D341Med (cell line): ENCODE data around the gene FOXO1.

Source experiments
- DNase-seq: peaks from one replicate; pipeline ENCODE4 v3.0.0; 2012; ENCODE audit warnings: low spot score

The FOXO1 gene

DNA sequence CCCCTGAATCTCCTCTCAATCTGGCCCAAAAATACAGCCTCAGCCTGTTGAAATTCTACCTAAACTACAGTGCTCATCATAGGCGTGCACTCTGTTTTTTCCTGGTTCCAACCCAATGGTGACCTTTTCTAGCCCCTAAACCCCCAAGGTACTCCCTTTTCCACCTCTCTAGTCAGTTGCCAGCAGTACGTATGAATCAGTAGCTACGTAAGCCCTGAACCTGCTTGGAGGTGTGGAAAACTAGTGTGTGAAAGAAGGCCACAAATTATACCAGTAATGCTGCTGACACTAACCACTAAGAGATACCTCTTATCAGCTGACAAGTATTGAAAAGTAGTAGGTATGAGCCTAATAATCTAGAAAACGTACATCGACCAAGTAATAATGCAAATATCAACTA, 60.9 kb downstream of the FOXO1 start:
- no peak for DNase-seq

DNA sequence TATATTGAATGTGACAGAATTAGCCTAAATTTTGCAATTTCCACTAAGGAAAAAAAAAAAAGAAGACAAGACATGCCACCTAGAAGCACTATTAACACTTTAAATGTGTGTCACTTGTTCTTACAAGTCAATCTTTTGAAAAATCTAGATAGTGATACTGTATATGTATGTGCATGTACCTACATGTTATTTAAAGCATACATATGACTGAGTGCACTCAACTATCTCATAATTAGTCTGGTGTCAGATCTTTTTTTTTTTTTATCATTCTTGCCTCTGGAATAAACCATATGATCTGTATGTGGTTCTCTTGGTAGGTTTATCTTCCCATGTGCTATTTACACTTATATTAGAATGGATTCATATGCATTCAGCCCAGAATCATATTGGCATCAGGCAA, 62.3 kb downstream of the FOXO1 start:
- DNase-seq = no peak

DNA sequence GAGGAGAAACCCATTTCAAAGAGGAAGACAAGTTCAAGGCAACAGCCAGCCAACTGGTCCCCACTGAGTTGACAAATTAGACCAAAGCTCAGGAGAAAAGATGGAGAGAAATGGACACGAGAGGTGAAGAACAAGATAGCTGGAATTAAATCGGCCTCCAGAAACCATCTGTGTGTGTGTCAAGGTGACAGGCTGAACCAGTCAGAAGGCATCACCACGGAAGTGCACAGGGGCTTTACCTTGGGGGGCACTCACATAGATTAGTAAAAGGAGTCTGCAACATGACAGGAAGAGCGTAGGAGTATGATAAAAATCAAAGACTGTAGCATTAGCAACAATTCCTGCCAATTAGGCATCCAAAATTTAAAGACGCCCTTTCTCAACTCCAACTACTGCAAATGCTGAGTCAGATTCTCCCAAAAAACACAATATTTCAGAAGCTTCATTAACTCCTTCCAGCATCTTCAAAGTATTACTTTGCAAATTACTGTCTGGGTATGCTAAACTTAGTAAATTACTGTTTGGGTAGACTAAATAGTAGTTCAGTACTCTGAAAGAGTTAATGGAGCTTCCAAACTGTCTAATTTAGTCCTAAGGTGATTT, 66.2 kb downstream of the FOXO1 start:
- DNase-seq = no peak

DNA sequence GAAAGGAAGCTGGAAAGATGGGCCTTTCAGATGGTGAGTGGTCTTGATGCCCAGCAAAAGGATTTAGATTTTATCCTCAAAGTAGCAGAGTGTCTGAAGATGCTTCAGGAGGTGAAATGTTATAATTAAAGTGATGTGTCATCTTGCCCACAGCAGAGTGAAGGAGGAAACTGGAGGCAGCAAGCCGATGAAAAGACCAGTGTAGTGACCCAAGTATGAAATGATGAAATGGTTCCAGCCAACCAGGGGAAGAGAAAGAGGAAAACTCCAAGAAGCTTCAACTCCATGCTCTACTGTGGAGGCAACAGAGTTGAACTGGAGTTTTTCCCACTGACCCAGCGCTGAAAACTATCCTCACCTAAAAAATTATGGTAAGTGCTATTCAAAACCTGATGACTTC, 66.7 kb downstream of the FOXO1 start:
- no peak for DNase-seq

DNA sequence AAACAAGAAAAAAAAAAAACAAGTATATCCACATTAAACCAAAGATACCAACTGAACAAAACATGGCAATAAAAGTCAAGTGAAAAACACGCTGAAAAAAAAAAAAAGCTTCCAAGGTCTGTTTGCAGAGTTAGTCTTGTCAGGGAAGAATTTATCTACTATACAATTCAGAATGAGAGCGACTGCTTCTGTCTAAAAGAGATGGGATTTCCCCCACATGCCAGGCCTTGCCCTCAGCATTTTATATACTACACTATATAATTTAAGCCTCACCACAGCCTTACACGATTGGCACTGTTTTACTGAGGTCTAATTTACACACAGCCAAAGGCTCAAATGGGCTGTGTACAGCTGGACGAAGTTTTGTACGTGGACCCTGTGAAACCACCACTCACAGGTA, 67.3 kb downstream of the FOXO1 start:
- no peak for DNase-seq

DNA sequence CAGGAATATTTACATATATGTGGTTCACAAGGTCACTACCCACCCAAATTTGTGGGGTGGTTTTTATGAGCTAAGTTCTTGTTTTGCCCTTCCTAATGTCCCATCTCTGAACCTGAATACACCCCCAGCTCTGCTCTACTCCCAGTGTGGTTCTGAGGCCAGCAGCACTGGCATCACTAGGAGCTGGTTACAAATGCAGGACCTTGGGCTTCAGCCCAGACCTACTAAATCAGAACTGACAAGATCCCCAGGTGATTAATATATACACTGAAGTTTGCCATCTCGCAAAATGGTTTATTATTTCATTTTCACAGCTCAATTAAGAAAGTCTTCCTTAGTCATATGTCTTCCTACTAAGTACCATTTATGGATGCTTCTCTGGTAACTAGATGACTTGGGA, 67.9 kb downstream of the FOXO1 start:
- no peak for DNase-seq

DNA sequence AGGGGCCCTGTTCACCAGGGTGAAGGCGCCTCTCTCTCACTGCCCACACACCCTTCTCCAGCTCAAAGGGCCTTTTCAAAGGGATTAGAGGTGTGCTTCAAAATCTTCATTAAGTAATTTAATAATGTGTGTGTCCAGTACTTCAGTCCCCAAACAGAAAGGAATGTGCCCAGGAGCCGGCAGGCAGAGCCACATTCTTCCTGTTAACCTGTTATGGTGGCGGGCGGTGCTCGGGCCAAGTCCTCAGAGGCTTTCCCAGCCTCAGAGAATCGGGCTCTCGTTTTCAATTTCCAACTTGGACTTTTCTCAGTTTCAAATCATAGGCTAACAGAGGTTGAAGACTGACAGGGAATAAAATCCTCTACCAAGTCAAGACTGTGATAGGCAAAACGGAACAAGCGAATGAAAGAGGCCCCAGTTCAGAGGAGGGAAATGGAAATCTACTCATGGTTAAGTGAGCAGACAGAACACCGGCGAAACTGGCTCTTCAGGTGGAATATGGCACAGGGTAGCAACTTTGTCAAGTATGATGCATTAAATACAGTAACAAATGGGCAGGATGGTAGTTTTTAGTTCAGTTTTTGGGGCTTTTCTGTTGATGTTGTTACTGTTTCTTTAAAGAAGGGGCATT, 68.6 kb downstream of the FOXO1 start:
- no peak for DNase-seq

DNA sequence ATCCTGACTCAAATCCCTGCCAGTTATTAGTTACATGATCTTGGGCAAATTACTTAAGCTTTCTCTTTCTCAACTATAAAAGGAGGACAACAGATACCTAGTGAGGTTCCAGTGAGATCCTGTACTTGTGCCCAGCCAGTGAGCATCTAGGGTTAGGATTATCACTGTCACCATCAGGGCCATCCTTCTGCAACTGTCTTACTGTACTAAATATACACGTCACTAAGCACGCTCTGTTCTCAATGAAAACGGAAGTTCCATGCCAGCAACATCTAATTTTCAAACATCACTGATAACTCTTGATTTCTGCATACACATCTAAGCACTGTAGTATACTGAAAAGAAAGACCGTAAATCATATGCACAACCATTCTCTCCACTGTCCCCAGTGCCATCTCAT, 70.0 kb downstream of the FOXO1 start:
- no peak for DNase-seq

DNA sequence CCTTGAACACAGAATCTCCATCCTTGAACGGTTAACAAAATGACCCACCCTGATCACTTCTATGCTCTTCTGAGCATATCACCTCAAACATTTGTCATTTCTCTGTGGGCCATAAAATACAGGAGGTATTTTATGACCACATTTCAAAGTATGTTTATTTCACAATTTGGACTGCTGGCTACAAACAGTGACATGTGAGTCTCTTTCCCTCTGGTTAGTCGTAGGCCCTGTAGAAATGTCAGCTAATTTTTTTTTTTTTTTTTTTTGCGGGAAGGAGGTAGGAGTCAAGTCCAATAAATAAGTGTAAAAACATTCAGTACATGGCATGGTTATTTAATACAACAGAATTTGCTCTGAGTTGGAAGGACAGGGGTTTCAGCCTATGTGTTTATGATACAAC, 70.7 kb downstream of the FOXO1 start:
- no peak for DNase-seq

DNA sequence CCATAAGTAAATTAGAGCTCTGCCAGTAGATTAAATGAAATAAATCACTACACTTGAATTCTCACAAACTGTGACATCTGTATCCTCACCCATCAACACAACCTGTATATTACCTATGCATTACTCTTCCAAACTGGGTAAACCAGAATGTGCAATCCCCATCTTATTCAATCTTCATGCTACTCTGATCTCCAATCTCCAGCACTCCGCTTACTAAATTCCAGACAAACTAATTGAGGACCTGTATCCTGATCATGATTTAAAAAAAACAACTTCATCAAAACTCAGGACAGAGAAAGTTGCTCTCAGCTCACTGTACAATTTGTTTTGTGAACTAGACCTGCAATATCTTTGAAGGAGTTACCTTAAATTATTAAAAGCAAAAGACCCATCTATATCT, 74.4 kb downstream of the FOXO1 start:
- no peak for DNase-seq

DNA sequence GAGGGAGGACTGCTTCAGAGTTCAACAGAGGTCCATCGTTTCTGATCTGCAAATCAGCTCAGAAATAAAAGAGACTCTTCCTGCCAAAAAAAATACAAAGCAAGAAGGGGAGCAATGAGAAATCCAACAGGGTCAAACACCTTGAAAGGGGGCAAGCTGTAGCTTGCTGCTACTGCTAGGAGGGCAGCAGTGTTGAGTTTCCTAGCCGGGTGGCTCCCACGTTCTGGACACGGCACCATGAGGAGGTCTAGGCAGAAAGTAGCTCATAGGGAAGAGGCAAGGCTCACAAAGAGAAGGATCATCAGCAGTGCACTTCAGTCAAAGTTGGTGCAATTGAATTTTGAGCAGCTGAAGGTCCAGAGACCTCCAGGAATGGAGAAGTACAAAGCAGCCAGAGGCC, 75.3 kb downstream of the FOXO1 start:
- no peak for DNase-seq

DNA sequence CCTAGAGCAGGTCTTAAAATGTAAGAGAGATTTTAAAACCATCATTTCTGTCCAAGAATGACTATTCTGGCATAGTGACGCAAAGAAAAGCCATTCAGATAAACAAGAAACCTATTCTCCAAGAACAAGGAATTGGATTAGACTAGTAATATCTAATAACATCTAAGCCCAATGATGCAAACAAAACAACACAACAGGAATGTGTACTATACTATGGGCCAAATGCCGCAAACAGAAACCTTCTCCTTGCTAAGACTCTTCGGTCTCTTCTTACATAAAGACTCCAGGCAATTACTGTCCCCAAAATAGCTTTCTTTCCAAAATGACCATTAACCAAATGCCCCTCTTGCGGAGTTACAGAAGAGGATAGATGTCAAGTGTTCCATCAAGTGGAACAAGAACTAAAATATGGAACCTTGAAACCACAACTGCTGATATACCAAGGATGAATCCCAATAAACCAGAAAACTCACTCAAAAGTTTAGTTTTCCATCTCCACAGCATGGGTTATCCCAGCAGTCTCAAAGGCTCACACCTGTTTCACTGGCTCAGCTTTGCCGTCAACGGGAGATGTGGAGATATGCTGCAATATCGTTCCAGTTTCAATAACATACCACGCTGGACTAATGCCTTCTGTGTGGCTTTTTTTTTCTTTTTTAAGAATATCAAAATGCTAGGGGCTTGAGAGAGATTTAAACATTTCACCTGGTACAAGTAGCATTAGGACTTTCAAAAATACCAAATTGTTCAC, 76.2 kb downstream of the FOXO1 start:
- DNase-seq = no peak

DNA sequence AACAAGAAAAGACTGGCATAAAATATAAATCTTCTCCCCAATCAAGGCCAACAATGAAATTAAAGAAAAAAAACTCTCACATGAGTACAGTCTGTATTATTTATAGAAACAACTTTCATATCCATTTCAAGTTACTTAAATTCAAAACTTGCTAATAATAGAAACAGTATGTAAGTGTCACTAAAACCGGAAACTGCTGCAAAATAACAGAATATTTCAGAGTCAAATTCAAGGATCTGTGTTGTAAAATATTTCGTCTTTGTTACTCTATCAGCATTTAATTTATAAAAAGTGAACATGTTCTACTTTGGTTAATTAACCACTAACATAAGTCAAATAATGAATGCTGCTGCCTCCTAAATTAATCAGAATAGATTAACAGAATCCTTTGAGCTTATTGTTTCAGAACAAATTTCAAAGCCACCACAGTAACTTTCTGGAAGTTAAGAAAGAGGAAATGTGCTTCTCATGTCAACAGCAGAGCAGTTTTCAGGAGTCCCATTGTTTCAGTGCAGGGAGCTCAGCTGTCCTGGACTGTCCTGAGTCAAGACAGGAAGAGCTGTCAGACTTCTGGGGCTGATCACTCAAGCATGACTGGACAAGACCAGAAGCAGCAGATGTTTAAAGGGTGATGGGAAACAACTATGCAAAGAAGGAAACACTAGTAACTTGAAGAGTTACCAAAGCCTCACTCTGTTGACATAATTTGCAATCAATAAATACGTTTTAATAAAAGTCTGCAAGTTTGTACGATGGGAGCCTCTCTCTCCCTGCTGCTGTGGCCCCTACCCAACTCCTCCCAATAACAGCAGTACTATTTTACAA, 76.9 kb downstream of the FOXO1 start:
- DNase-seq = no peak

DNA sequence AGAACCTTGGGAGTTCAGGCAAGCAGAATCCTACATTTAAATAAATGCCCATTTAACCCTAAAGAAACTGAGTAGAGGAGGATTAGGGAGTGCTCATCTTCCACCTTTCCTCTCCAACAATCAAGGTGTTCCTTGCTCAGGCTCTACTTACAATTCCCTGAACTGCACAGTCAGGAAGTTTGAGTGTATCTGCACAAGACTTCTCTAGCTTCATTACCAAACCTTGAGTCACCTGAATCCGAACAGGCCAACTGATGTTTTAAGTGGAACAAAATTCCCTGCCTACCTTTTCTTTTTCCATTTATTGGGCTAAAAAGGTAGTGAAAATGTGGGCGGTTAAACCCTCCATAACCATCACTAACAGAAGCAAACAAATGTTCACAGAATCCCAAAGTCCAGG, 78.3 kb downstream of the FOXO1 start:
- no peak for DNase-seq

DNA sequence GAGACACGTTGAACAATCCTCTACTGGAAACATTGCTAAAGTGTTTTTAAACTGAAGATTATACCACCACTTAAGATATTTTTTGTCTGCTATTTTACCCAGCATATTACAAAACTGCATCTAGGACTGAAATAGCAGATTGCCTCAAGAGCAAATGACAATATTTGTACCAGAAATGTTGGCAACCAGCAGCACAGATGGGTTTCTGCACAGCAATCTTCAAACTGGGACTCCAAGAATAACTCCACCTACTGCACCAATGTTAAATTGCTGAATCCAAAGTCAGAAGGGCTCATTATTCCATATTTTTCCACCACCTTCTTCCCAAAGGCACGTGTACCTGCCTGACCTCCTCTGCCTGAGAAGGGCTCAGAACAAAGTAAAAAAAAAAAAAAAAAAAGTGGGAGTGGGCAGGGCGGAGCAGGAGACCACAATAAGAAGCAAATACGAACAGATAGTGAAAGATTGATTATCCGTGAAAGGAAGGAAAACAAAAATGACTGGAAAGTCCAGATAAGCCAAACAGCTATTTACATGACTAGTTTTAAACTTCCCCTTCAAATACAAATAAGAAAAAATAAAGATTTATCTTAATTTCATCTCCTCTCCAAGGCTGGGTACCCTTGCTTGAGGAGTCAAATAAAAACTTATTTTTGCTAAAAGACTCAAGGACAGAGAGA, 79.4 kb downstream of the FOXO1 start:
- DNase-seq = no peak

DNA sequence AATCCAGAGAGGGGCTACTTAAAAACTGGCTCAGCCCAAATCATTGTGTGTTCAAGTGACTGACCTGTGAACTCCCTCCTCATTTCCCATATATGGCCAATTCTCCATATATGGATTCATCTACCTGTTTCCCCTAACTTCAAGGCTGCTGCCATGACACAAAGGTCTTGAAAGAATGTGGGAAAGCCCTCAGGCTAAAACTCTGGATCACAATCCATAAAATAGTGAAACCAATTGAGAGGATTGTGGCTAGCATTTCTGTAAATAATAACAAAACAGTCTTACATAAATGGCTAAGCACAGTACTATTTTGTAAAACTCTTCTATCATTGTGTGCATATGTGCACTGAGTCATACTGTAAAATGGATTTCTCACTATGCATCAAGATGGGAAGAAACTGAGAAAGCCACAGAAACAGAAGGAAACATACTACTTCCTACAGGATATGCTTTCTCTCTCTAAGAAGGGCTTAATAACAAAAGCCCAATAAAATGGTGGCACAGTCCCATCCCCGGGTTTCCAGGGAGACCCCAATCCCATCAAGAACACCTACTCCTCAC, 80.5 kb downstream of the FOXO1 start:
- DNase-seq = no peak

DNA sequence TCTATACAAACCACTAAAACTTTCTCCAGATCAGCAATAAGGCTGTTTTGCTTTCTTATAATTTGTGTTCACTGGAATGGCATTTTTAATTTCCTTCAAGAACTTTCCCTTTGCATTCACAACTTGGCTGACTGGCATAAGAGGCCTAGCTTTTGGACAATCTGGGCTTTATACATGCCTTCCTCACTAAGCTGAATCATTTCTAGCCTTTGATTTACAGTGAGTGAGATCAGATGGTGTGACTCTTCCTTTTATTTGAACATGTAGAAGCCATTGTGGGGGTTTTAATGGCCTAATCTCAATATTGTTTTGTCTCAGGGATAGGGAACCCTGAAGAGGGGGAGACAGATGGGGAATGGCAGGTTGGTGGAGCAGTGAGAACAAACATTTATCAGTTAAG, 82.7 kb downstream of the FOXO1 start:
- no peak for DNase-seq

DNA sequence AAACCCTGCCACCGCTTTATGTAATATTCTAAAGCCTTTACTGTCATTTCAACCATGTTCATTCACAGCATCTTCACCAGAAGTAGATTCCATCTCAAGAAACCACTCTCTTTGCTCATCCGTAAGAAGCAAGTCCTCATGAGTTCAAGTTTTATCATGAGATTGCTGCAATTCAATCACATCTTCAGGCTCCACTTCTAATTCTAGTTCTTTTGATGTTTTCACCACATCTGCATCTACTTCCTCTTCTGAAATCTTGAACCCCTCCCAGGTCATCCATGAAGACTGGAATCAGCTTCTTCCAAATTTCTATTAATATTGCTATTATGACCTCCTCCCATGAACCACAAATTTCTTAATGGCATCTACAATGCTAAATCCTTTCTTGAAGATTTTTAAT, 83.9 kb downstream of the FOXO1 start:
- no peak for DNase-seq

DNA sequence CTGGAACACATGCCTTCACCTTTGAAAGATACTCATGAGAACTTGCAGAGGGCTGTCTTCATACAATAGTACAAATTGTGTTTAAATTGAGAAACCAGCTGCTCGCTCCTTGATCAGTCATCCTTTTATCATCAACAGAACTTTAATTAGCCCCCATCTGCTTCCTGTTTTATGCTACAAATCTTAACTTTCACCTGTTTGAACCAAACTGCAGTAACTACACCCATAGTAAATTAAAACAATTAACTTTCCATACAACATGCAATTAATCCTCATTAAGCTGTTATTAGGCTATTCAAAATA, 85.2 kb downstream of the FOXO1 start:
- no peak for DNase-seq

DNA sequence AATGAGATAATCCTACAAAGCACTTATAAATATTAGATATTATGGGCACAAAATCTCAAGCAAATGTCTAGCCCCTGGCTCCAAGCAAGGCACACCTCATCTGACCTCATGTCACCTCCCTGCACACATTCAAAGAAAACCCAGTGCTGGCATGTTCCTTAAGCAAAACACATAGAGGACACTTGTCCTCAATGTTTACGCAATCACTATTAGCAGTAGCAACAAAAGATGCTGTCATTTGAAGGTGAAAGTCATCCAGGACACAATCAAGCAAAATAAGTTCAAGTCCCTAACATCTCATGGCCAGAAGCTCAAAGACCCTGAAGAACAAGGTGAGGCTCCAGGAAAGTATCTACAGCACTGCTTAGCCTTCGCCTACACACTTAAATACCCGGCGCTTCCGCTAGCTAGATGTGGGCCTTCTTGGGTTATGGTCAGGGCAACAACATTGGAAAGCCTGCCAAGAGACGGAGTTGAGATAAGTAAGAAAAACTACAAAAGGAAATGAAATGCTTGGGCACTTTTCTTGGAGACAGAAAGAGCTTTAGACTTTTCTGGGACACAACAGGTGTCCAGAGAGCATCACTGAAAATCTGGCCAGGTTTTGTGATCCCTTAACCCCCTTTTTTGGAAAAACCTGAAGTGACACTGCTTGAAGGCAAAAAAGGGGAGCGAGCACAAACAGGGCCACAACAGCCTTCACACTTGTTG, 85.7 kb downstream of the FOXO1 start:
- no peak for DNase-seq

DNA sequence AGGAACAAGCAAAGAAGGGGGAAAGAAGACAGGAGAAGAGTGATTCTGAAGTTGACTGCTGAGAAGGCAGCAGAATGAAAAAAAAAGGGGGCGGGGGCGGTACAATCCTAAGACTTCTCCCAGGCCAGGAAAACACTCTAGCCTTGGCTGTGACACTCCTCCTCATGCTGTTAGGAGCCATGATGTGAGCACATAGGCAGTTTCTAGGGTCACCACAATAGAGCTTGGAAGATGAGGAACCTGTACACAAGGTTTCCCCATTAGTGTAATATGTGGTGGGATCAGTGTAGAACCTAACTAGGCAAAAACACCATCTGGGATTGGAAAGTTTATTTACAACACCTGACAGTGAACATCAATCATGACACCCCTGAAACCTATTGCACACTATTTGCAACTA, 86.9 kb downstream of the FOXO1 start:
- DNase-seq = no peak

DNA sequence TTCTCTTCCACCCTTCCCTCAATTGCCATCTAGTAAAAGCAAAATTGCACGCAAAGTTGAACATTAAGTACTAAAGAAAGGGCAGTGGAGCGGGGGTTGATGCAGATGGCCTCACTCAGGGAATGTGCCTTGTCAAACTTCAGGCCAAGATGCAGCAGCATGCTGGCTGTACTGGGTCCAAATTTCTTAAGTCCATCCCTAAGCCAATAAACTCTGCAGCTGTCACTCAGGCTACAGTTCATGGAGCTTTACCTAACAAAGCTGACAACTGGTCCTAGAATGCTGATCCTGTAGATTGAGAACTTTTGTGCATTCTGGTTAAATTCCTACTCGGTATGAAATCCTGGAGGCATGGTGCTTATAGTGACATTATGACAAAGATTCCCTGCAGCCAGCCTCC, 88.4 kb downstream of the FOXO1 start:
- DNase-seq = no peak
